Measurements from ENCODE around the gene MAP7D1. TPM values are rescaled to one million over a fixed set of nuclear protein-coding genes. Genes with fewer than 3 reads are reported as not detected.

MAP7D1 gene
- total RNA-seq, 1 experiment from 2014 or later: 49.9 TPM

DNA sequence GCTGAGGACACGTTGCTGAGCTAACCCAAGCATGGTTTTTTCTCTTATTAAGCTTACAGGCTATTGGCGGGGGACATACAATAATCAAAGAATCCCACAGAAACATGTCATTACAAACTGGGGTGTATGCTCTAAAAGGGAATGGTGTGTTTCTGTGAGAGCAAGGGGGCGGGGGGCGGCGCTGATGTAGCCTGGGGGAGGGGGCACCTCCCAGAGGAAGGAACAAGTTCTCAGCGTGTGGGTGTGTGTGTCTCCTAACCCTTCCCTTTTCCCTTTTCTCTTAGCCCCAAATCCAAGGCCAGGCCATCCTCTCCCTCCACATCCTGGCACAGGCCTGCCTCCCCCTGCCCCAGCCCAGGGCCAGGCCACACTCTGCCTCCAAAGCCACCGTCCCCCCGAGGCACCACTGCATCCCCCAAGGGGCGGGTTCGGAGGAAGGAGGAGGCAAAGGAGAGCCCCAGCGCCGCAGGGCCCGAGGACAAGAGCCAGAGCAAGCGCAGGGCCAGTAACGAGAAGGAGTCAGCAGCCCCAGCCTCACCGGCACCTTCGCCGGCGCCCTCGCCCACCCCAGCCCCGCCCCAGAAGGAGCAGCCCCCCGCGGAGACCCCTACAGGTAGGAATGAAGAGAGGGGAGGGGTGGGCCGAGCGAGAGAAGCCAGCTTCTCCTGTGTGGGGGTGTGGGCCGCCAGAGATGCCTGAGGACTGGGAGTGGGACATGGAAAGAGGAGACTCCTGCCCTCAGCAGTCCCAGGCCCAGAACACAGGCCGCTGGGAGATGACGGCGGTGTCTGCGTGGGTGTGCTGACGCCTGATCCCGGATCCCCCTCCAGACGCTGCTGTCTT lies 21.9 kb downstream of the MAP7D1 start:
- H4K8ac ChIP-seq (replicated peaks; ENCODE audit: insufficient read length, low read depth, low read length): no peak overlapping the region
- H3K56ac ChIP-seq (ENCODE audit: insufficient read length, low read depth, low read length): no peak overlapping the region
- H3K79me1 ChIP-seq (ENCODE audit: insufficient read depth, low read depth, low read length, poor library complexity, severe bottlenecking): no peaks in the 10 kb centered on the region
- H3K18ac ChIP-seq (ENCODE audit: insufficient read length, low read depth, low read length): no peak overlapping the region
- no peak overlapping the region for H3T11ph ChIP-seq (ENCODE audit: low read length)
- no CpG with 5 or more reads among the region's 33 CpGs for WGBS (ENCODE audit: extremely low coverage, insufficient read length, low lambda C conversion rate)
- no peak overlapping the region for H2BK12ac ChIP-seq (ENCODE audit: insufficient read length, low read depth, low read length)
- peak overlapping the region; percentile 43; the same call in 1 of the 2 replicates for H3K14ac ChIP-seq (ENCODE audit: insufficient read depth, low read length)
- no peak overlapping the region for H2BK120ac ChIP-seq (ENCODE audit: low read depth, low read length, poor library complexity, severe bottlenecking)
- DNase-seq: peak; percentile 53
- H3K23me2 ChIP-seq (ENCODE audit: insufficient read length, low read depth, low read length, poor library complexity, severe bottlenecking): peaks cover 11% of the 10 kb centered on the region
- no peak overlapping the region for H2BK20ac ChIP-seq (ENCODE audit: low read depth, low read length, poor library complexity, severe bottlenecking)
- H4K20me1 ChIP-seq (ENCODE audit: control insufficient read depth, insufficient read depth, insufficient read length): peaks cover 4% of the 10 kb centered on the region
- H3K27ac Mint-ChIP-seq: peak overlapping the region in 2 of 3 experiments; percentile 55 to 88; a peak in 2 of 7 replicates
- H3K4me3 Mint-ChIP-seq: peak overlapping the region; percentile 68 to 80
- no peaks in the 10 kb centered on the region for H3K27me3 Mint-ChIP-seq (ENCODE audit: low read depth)
- no peak overlapping the region for H3K9ac ChIP-seq (ENCODE audit: extremely low read depth, insufficient read length, low read length)
- no peak overlapping the region for H2BK5ac ChIP-seq (ENCODE audit: insufficient read length, low read length)
- TF ChIP-seq, protein P1, sequence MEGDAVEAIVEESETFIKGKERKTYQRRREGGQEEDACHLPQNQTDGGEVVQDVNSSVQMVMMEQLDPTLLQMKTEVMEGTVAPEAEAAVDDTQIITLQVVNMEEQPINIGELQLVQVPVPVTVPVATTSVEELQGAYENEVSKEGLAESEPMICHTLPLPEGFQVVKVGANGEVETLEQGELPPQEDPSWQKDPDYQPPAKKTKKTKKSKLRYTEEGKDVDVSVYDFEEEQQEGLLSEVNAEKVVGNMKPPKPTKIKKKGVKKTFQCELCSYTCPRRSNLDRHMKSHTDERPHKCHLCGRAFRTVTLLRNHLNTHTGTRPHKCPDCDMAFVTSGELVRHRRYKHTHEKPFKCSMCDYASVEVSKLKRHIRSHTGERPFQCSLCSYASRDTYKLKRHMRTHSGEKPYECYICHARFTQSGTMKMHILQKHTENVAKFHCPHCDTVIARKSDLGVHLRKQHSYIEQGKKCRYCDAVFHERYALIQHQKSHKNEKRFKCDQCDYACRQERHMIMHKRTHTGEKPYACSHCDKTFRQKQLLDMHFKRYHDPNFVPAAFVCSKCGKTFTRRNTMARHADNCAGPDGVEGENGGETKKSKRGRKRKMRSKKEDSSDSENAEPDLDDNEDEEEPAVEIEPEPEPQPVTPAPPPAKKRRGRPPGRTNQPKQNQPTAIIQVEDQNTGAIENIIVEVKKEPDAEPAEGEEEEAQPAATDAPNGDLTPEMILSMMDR (conservative IDR thresholded peaks at IDR 0.05): no peak
- H3K4ac ChIP-seq (ENCODE audit: low read depth, low read length): no peak overlapping the region
- no peaks in the 10 kb centered on the region for H3K27me3 ChIP-seq (ENCODE audit: insufficient read depth, low read length)
- peaks cover 5% of the 10 kb centered on the region; the same call in 1 of the 2 replicates for H3K4me1 ChIP-seq (ENCODE audit: insufficient read depth, low read length)
- peak overlapping the region; percentile 57 for H3K4me2 ChIP-seq (ENCODE audit: insufficient read depth, insufficient read length, low read length)
- peaks cover 25 to 38% (median 37%) of the 10 kb centered on the region in 3 experiments for H3K36me3 Mint-ChIP-seq (ENCODE audit: insufficient read depth in 1 of 3, low read depth in 3 of 3)
- H2AK5ac ChIP-seq (ENCODE audit: insufficient read length, low read length): no peak overlapping the region
- peaks cover 14 to 43% of the 10 kb centered on the region in 2 experiments for H3K4me1 Mint-ChIP-seq
- H3K9me3 ChIP-seq (ENCODE audit: control insufficient read depth, low read depth, low read length): no peaks in the 10 kb centered on the region
- H3K9me3 Mint-ChIP-seq: no peaks in the 10 kb centered on the region
- H3K23ac ChIP-seq (ENCODE audit: insufficient read length, low read depth, low read length): no peak overlapping the region
- H4K5ac ChIP-seq (ENCODE audit: insufficient read length, low read depth, low read length): no peak overlapping the region
- no peaks in the 10 kb centered on the region for H3K79me2 ChIP-seq (ENCODE audit: insufficient read depth, low read length)
- H2BK15ac ChIP-seq (ENCODE audit: low read depth, low read length): no peak overlapping the region
- H4K91ac ChIP-seq (ENCODE audit: insufficient read length, low read depth, low read length): no peak overlapping the region
- no peak overlapping the region for H3K27ac ChIP-seq (ENCODE audit: insufficient read length, low read depth, low read length)
- H2AFZ ChIP-seq (ENCODE audit: low read length): no peak overlapping the region
